CD14-positive monocyte (primary cell): Measurements from ENCODE around the gene CD300E. TPM values are rescaled to one million over a fixed set of nuclear protein-coding genes. Genes with fewer than 3 reads are reported as not detected.

ENCODE experiments used
- DNase-seq, 3 donors: peaks; one replicate each; pipeline ENCODE4 v3.0.0-alpha.2; 2011 to 2022
- H2AFZ ChIP-seq: 2 replicates; pipeline ENCODE4 v1.6.0; 2012; ENCODE audit warnings: mild to moderate bottlenecking, low read depth, low read length, inconsistent platforms; ENCODE audit not compliant: insufficient read depth, poor library complexity, severe bottlenecking
- H3K27ac ChIP-seq, 2 donors: 1 replicate in 1 of 2; 2 replicates in 1 of 2; pipeline ENCODE4 v1.5.1; 2012 to 2013; ENCODE audit warnings: low read length in 2 of 2, control low read depth in 1 of 2, inconsistent platforms in 1 of 2, low read depth in 1 of 2, mild to moderate bottlenecking in 1 of 2
- H3K27me3 ChIP-seq, 2 donors: one replicate each; pipeline versions ENCODE4 v1.6.0 to v1.6.1; 2011 to 2013; ENCODE audit warnings: low read length in 2 of 2; ENCODE audit not compliant: control insufficient read depth in 2 of 2, insufficient read depth in 2 of 2
- H3K36me3 ChIP-seq, 2 donors: replicated peaks in 1 of 2; 1 replicate in 1 of 2; 2 replicates in 1 of 2; pipeline versions ENCODE4 v1.5.1 to v1.6.1; 2012 to 2013; ENCODE audit warnings: low read length in 2 of 2, control low read depth in 1 of 2, inconsistent platforms in 1 of 2, mild to moderate bottlenecking in 1 of 2; ENCODE audit not compliant: insufficient read depth in 2 of 2, control insufficient read depth in 1 of 2
- H3K4me1 ChIP-seq, 2 donors: 1 replicate in 1 of 2; 2 replicates in 1 of 2; pipeline versions ENCODE4 v1.5.1 to v1.6.1; 2012 to 2013; ENCODE audit warnings: low read length in 2 of 2, control low read depth in 1 of 2, inconsistent platforms in 1 of 2, mild to moderate bottlenecking in 1 of 2, moderate library complexity in 1 of 2; ENCODE audit not compliant: insufficient read depth in 2 of 2, control insufficient read depth in 1 of 2
- H3K4me2 ChIP-seq: replicated peaks from 2 replicates; pipeline ENCODE3; 2012; ENCODE audit warnings: low read length, moderate library complexity, mild to moderate bottlenecking; ENCODE audit not compliant: poor library complexity, severe bottlenecking; ENCODE audit errors: extremely low read depth
- H3K4me3 ChIP-seq, 3 experiments: fragments of 200-600 bp in 1 of 3; sonication (generic) in 1 of 3; replicated peaks in 1 of 3; 1 replicate in 2 of 3; 2 replicates in 1 of 3; pipeline ENCODE4 v1.5.1; 2011 to 2013; ENCODE audit warnings: low read length in 3 of 3, mild to moderate bottlenecking in 3 of 3, control low read depth in 2 of 3, low read depth in 2 of 3, inconsistent platforms in 1 of 3, moderate library complexity in 1 of 3
- H3K79me2 ChIP-seq: 2 replicates; pipeline ENCODE4 v1.6.0; 2012; ENCODE audit warnings: mild to moderate bottlenecking, control low read depth, inconsistent platforms, low read length, moderate library complexity; ENCODE audit not compliant: insufficient read depth
- H3K9ac ChIP-seq: 2 replicates; pipeline ENCODE4 v1.6.0; 2017; ENCODE audit warnings: low read length, mild to moderate bottlenecking; ENCODE audit not compliant: insufficient read depth, poor library complexity, severe bottlenecking
- H3K9me3 ChIP-seq, 2 donors: replicated peaks in 1 of 2; 1 replicate in 1 of 2; 2 replicates in 1 of 2; pipeline versions ENCODE4 v1.5.1 to v1.6.1; 2012 to 2013; ENCODE audit warnings: low read length in 2 of 2, control low read depth in 1 of 2; ENCODE audit not compliant: control insufficient read depth in 1 of 2, insufficient read depth in 1 of 2
- H4K20me1 ChIP-seq: 2 replicates; pipeline ENCODE4 v1.6.0; 2012; ENCODE audit warnings: mild to moderate bottlenecking, low read length, control low read depth, moderate library complexity; ENCODE audit not compliant: insufficient read depth
- H3K27ac Mint-ChIP-seq, 7 donors: one replicate each; pipeline ENCODE4 v1.8.0; 2020; ENCODE audit warnings: mild to moderate bottlenecking in 7 of 7, mixed read lengths in 7 of 7, moderate library complexity in 6 of 7, inconsistent platforms in 2 of 7
- H3K27me3 Mint-ChIP-seq, 3 donors: one replicate each; pipeline ENCODE4 v1.8.0; 2021 to 2022; ENCODE audit warnings: low read depth in 3 of 3, mild to moderate bottlenecking in 3 of 3, mixed read lengths in 3 of 3, moderate library complexity in 3 of 3, inconsistent platforms in 1 of 3
- H3K36me3 Mint-ChIP-seq, 2 donors: one replicate each; pipeline ENCODE4 v1.8.0; 2020; ENCODE audit warnings: mixed read lengths in 2 of 2, inconsistent platforms in 1 of 2, mild to moderate bottlenecking in 1 of 2
- H3K4me1 Mint-ChIP-seq: one replicate; pipeline ENCODE4 v1.8.0; 2020; ENCODE audit warnings: mild to moderate bottlenecking, mixed read lengths
- H3K4me3 Mint-ChIP-seq, 2 donors: one replicate each; pipeline ENCODE4 v1.8.0; 2020; ENCODE audit warnings: mild to moderate bottlenecking in 2 of 2, mixed read lengths in 2 of 2, moderate library complexity in 1 of 2
- H3K9me3 Mint-ChIP-seq, 7 donors: one replicate each; pipeline ENCODE4 v1.8.0; 2020 to 2022; ENCODE audit warnings: mixed read lengths in 7 of 7, mild to moderate bottlenecking in 6 of 7, moderate library complexity in 6 of 7, inconsistent platforms in 2 of 7
- WGBS: methylation state at CpG from one replicate; pipeline ENCODE4 v1.1.5; 2013; ENCODE audit warnings: missing lambda C conversion rate; ENCODE audit not compliant: insufficient coverage; 5-methylcytosine and 5-hydroxymethylcytosine counted together
- intact Hi-C, 2 donors: fragments of 100-400 bp; cut with micrococcal nuclease; formaldehyde crosslinking; loops; one replicate each; pipeline versions ENCODE4 v1.15.0 to v1.15.1; 2023
- polyA plus RNA-seq, 3 donors: library from polyadenylated mRNA; depleted of rRNA in 1 of 3; unstranded in 2 of 3; stranded (reverse) in 1 of 3; fragments of 300-500 nt in 2 of 3; fragments of >200 nt in 1 of 3; fragmentation: Illumina TruSeq in 2 of 3; gene quantifications; 1 replicate in 2 of 3; 2 replicates in 1 of 3; pipeline ENCODE4 v1.2.3, GENCODE V29; 2012 to 2021
- TF ChIP-seq, protein P1 (sequence below): fragments of 200-600 bp; IDR thresholded peaks from one replicate; pipeline ENCODE4 v1.8.0; 2022; ENCODE audit warnings: antibody characterized with exemption, mild to moderate bottlenecking

Gene CD300E
- polyA plus RNA-seq, 3 donors, result 65.0 to 228 (median 122) TPM

DNA sequence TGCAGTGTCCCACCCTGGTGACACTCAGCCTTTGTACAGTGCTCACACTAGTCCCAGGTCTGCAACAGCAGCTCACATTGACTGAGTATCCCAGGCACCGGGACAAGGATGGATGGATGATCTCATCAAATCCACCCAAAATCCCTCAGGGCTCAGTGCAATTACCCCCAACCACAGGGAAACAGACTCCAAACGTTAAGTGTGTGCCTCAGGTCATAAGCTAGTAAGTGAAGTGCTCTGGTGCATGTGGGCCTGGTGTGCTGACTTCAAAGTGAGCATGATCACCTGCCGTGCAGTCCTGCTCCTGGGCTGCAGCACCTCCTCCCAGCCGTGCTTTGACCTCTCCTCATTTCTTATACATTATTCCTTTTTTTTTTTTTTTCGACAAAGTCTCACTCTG lies 31.2 kb upstream of the CD300E start:
- intact Hi-C loops, result loop anchor here in 1 of 2 donors (10.0 kb wide), 1 partner anchor 210 kb away; no protein-coding TSS in a partner anchor

DNA sequence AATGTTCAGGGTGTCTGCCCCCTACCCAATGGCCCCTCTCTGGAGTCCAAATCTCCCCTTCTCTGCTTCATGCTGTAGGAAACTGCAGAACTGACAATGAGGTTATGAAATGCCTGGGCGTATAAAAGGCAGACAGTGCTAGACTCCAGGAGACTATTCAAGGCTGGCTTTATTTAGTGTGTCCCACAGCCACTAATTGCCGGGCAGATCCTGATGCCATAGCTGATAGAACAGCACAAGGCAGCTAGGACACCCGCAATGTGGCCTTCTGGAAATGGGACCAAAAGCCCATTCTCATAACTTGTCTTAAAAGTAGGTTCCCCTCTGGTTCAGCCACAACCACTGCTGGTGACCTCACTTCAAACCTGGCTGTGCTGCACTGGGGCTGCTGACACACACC lies 28.5 kb upstream of the CD300E start:
- H3K27me3 Mint-ChIP-seq, result peaks cover 6 to 10% (median 6%) of the 10 kb centered on the region in 3 donors
- no peaks in the 10 kb centered on the region for H3K79me2 ChIP-seq

More for the DNA sequence above, 31.2 kb upstream of the CD300E start:
- H3K4me3 Mint-ChIP-seq, result no peak overlapping the region
- H2AFZ ChIP-seq, result no peak overlapping the region
- H3K4me1 ChIP-seq, result peaks cover 35 to 38% of the 10 kb centered on the region in 2 donors
- no peaks in the 10 kb centered on the region for H3K27me3 ChIP-seq
- TF ChIP-seq, protein P1, sequence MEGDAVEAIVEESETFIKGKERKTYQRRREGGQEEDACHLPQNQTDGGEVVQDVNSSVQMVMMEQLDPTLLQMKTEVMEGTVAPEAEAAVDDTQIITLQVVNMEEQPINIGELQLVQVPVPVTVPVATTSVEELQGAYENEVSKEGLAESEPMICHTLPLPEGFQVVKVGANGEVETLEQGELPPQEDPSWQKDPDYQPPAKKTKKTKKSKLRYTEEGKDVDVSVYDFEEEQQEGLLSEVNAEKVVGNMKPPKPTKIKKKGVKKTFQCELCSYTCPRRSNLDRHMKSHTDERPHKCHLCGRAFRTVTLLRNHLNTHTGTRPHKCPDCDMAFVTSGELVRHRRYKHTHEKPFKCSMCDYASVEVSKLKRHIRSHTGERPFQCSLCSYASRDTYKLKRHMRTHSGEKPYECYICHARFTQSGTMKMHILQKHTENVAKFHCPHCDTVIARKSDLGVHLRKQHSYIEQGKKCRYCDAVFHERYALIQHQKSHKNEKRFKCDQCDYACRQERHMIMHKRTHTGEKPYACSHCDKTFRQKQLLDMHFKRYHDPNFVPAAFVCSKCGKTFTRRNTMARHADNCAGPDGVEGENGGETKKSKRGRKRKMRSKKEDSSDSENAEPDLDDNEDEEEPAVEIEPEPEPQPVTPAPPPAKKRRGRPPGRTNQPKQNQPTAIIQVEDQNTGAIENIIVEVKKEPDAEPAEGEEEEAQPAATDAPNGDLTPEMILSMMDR, result no peak
- WGBS, result 94% methylated on average over 3 of the region's 5 CpGs
- no peak overlapping the region for H3K9ac ChIP-seq
- no peaks in the 10 kb centered on the region for H3K9me3 ChIP-seq
- H3K36me3 ChIP-seq, result no peaks in the 10 kb centered on the region
- H3K27me3 Mint-ChIP-seq, result peaks cover 0 to 6% (median 4%) of the 10 kb centered on the region in 3 donors
- peaks cover 0 to 2% (median 0%) of the 10 kb centered on the region in 7 donors for H3K9me3 Mint-ChIP-seq
- H3K4me1 Mint-ChIP-seq, result peaks cover 33% of the 10 kb centered on the region
- H3K27ac Mint-ChIP-seq, result peak overlapping the region in 2 of 7 donors; percentile 24 to 34
- H3K4me2 ChIP-seq, result no peak overlapping the region
- H4K20me1 ChIP-seq, result no peaks in the 10 kb centered on the region
- no peak for DNase-seq
- peaks cover 0 to 2% of the 10 kb centered on the region in 2 donors for H3K36me3 Mint-ChIP-seq
- no peak overlapping the region for H3K4me3 ChIP-seq
- no peak overlapping the region for H3K27ac ChIP-seq
- H3K79me2 ChIP-seq, result no peaks in the 10 kb centered on the region

More for the DNA sequence above, 28.5 kb upstream of the CD300E start:
- Histone ChIP-seq H2AFZ (no peak overlapping the region), H3K4me2 (no peak overlapping the region), H3K9me3 (no peaks in the 10 kb centered on the region), H3K4me1 (peaks cover 24 to 26% of the 10 kb centered on the region in 2 donors), H3K4me3 (no peak overlapping the region), H4K20me1 (no peaks in the 10 kb centered on the region), H3K27ac (no peak overlapping the region), H3K9ac (no peak overlapping the region), H3K27me3 (no peaks in the 10 kb centered on the region), H3K36me3 (no peaks in the 10 kb centered on the region)
- no peak overlapping the region for H3K27ac Mint-ChIP-seq
- H3K36me3 Mint-ChIP-seq, result no peaks in the 10 kb centered on the region
- intact Hi-C loops, result loop anchor here in 1 of 2 donors (10.0 kb wide), 1 partner anchor 213 kb away; no protein-coding TSS in a partner anchor
- DNase-seq, result no peak
- TF ChIP-seq, protein P1, result no peak
- no peak overlapping the region for H3K4me3 Mint-ChIP-seq
- peaks cover 0 to 2% (median 0%) of the 10 kb centered on the region in 7 donors for H3K9me3 Mint-ChIP-seq
- H3K4me1 Mint-ChIP-seq, result peaks cover 24% of the 10 kb centered on the region
- WGBS, result 70% methylated on average over 3 of the region's 3 CpGs
